Activated T-cell treated with anti-CD3 and anti-CD28 coated beads, Interleukin-2, amount 50 U/mL, for 72 hours (primary cell): Measurements from ENCODE around the gene CAGE1. TPM values are rescaled to one million over a fixed set of nuclear protein-coding genes. Genes with fewer than 3 reads are reported as not detected.

ENCODE experiments used
- ATAC-seq, 2 donors: fragments of 150-1000 bp; cut with Tn5 transposase; replicated peaks in 1 of 2; 2 replicates each; pipeline ENCODE4 v1.10.0; 2021; ENCODE audit warnings: moderate library complexity in 2 of 2, mild to moderate bottlenecking in 1 of 2
- DNase-seq, 2 donors: peaks; one replicate each; pipeline ENCODE4 v3.0.0; 2021 to 2022; ENCODE audit warnings: mixed read lengths in 1 of 2
- H3K27ac Mint-ChIP-seq: one replicate; pipeline ENCODE4 v1.8.0; 2022; ENCODE audit warnings: mild to moderate bottlenecking, moderate library complexity, mixed read lengths
- H3K27me3 Mint-ChIP-seq: one replicate; pipeline ENCODE4 v1.8.0; 2022; ENCODE audit warnings: low read depth, mixed read lengths
- H3K36me3 Mint-ChIP-seq, 2 donors: one replicate each; pipeline ENCODE4 v1.8.0; 2022; ENCODE audit warnings: mixed read lengths in 2 of 2, mild to moderate bottlenecking in 1 of 2; ENCODE audit not compliant: insufficient read depth in 2 of 2
- H3K4me1 Mint-ChIP-seq: one replicate; pipeline ENCODE4 v1.8.0; 2022; ENCODE audit warnings: low read depth, mixed read lengths
- H3K4me3 Mint-ChIP-seq, 2 donors: one replicate each; pipeline ENCODE4 v1.8.0; 2022; ENCODE audit warnings: mild to moderate bottlenecking in 2 of 2, mixed read lengths in 2 of 2, moderate library complexity in 2 of 2
- H3K9me3 Mint-ChIP-seq, 2 donors: one replicate each; pipeline ENCODE4 v1.8.0; 2022; ENCODE audit warnings: mixed read lengths in 2 of 2
- total RNA-seq, 2 donors: library from RNA; stranded (reverse); gene quantifications; one replicate each; pipeline ENCODE4 v1.2.3, GENCODE V29; 2022

The CAGE1 gene
- total RNA-seq = under 1 TPM; 0.25 to 0.31 TPM

- Mint-ChIP-seq H3K4me3 (peak within 1 kb of the TSS; percentile 84 to 88), H3K27ac (peak within 1 kb of the TSS; percentile 78), H3K4me1 (peaks cover 49% of the 10 kb centered on the region), H3K27me3 (no peaks in the 10 kb centered on the region), H3K9me3 (no peaks in the 10 kb centered on the region), H3K36me3 (peaks cover 4 to 23% of the 10 kb centered on the region in 2 donors)
- DNase-seq (peak; percentile 96 to 97), ATAC-seq (peak; percentile 98)
These were observed at the start of gene CAGE1, which contains the start of gene RIOK1 for GRCh38 chr6:7389451-7390225. Gene CAGE1 (minus strand): TSS chr6:7389742. CDS start chr6:7387173, 2,569 bp downstream. Gene RIOK1 (plus strand): TSS chr6:7389808. CDS start chr6:7390003, 195 bp downstream.

GRCh38 chr6:7439228-7439627 is 49.7 kb upstream of the CAGE1 start:
- ATAC-seq = no peak
- Mint-ChIP-seq H3K27me3 (no peaks in the 10 kb centered on the region), H3K9me3 (peaks cover 4 to 6% of the 10 kb centered on the region in 2 donors), H3K4me1 (no peaks in the 10 kb centered on the region), H3K27ac (no peak overlapping the region), H3K36me3 (peaks cover 0 to 6% of the 10 kb centered on the region in 2 donors), H3K4me3 (no peak overlapping the region)
- no peak for DNase-seq

- ATAC-seq (no peak), DNase-seq (no peak)
- H3K9me3 Mint-ChIP-seq = peaks cover 4 to 6% of the 10 kb centered on the region in 2 donors
- H3K27ac Mint-ChIP-seq = no peak overlapping the region
- no peak overlapping the region for H3K4me3 Mint-ChIP-seq
- H3K36me3 Mint-ChIP-seq = peaks cover 0 to 6% of the 10 kb centered on the region in 2 donors
- no peaks in the 10 kb centered on the region for H3K27me3 Mint-ChIP-seq
- no peaks in the 10 kb centered on the region for H3K4me1 Mint-ChIP-seq
These were observed 48.5 kb upstream of the CAGE1 start for GRCh38 chr6:7438011-7438410.

DNA sequence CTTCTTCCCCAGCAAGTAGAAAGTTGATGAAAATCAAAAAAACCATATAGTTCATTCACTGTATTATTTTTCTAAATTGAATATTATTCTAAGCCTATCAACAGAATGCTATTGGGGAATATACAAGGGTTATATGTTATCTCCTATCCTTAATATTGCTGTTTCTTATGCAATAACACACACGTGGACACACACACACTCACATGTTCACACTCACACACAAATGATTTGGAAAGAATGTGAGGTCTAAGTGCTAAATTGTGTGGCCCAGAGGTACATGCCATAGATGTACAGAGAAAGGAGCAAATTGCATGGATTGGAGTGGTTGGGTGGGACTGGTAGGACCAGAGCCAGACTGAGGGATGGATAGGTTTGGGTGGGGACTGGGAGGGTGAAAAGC is 45.1 kb upstream of the CAGE1 start:
- ATAC-seq (no peak), DNase-seq (no peak)
- Mint-ChIP-seq H3K9me3 (peaks cover 4% of the 10 kb centered on the region in 2 donors), H3K36me3 (peaks cover 0 to 4% of the 10 kb centered on the region in 2 donors), H3K27me3 (no peaks in the 10 kb centered on the region), H3K27ac (no peak overlapping the region), H3K4me1 (no peaks in the 10 kb centered on the region), H3K4me3 (no peak overlapping the region)

GRCh38 chr6:7433121-7433617 is 43.6 kb upstream of the CAGE1 start:
- H3K9me3 Mint-ChIP-seq = peaks cover 4% of the 10 kb centered on the region in 2 donors
- H3K4me3 Mint-ChIP-seq = no peak overlapping the region
- H3K27me3 Mint-ChIP-seq = no peaks in the 10 kb centered on the region
- DNase-seq (no peak), ATAC-seq (no peak)
- peaks cover 0 to 4% of the 10 kb centered on the region in 2 donors for H3K36me3 Mint-ChIP-seq
- H3K27ac Mint-ChIP-seq = no peak overlapping the region
- H3K4me1 Mint-ChIP-seq = no peaks in the 10 kb centered on the region

DNA sequence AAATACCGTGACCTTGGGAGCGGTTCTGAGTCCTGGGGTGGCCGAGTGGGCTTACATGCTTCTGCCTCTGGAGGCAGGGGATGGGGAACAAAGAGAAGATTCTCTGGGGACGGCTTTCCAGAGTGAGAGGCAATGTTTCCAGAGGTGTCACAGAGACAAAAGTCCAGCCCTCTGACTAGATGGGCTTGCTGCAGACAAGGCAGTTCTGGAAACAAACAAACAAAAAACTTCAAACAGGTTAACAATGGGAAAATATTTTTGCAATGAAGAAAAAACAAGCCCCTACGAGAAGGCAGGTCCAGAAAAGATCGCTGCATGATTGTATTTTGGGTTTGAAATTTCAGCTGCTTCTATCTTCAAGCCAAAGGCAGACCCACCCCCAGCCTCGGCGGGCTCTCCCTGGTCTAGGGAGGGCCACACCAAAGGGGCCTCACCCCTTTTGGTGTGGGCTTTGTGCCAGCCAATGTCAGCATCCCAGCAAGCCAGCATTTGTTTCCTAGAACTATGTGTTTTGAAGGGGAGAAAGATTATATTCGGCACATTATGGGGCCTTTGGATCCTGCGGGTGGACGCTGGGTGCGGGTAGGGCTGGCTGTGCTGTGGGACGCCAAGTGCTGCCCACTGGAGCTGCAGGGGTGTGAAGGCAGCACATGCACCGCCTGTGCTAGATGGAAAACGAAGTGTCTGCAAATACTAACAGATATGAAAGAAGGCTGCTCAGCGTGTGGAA is 43.0 kb upstream of the CAGE1 start:
- Mint-ChIP-seq H3K27ac (no peak overlapping the region), H3K9me3 (peaks cover 4% of the 10 kb centered on the region in 2 donors), H3K36me3 (peaks cover 0 to 4% of the 10 kb centered on the region in 2 donors), H3K4me3 (no peak overlapping the region), H3K27me3 (no peaks in the 10 kb centered on the region), H3K4me1 (no peaks in the 10 kb centered on the region)
- ATAC-seq (no peak), DNase-seq (no peak)

- Mint-ChIP-seq H3K4me1 (no peaks in the 10 kb centered on the region), H3K36me3 (peaks cover 0 to 4% of the 10 kb centered on the region in 2 donors), H3K9me3 (peaks cover 4% of the 10 kb centered on the region in 2 donors), H3K4me3 (no peak overlapping the region), H3K27me3 (no peaks in the 10 kb centered on the region), H3K27ac (no peak overlapping the region)
- no peak for DNase-seq
- ATAC-seq = no peak
These were observed 42.3 kb upstream of the CAGE1 start for GRCh38 chr6:7431674-7432390.

DNA sequence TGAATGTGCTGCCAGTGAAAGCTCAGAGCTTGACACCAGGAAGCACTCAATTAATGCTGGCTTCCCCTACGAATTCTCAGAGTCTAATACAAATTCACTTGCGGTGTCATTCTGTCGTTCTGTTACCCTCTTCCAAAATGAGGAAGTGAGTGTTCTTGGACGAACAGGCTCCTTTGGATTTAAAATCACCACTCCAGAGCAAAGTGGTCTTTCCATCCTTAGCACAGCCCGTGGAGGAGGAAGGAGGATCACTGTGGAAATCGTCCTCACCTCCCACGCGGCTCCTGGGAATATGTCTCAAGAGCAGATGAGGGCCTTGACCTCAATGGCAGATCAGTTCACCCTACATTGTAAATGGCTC is 41.8 kb upstream of the CAGE1 start:
- Mint-ChIP-seq H3K27ac (no peak overlapping the region), H3K4me1 (no peaks in the 10 kb centered on the region), H3K27me3 (no peaks in the 10 kb centered on the region), H3K36me3 (peaks cover 0 to 4% of the 10 kb centered on the region in 2 donors), H3K9me3 (peaks cover 4% of the 10 kb centered on the region in 2 donors), H3K4me3 (no peak overlapping the region)
- no peak for DNase-seq
- ATAC-seq = no peak

- H3K9me3 Mint-ChIP-seq = no peaks in the 10 kb centered on the region
- H3K4me3 Mint-ChIP-seq = no peak overlapping the region
- H3K4me1 Mint-ChIP-seq = no peaks in the 10 kb centered on the region
- ATAC-seq (no peak), DNase-seq (no peak)
- H3K36me3 Mint-ChIP-seq = no peaks in the 10 kb centered on the region
- no peak overlapping the region for H3K27ac Mint-ChIP-seq
- no peaks in the 10 kb centered on the region for H3K27me3 Mint-ChIP-seq
These were observed 37.1 kb upstream of the CAGE1 start for GRCh38 chr6:7426447-7427169.

GRCh38 chr6:7425808-7426190 is 36.3 kb upstream of the CAGE1 start:
- Mint-ChIP-seq H3K9me3 (no peaks in the 10 kb centered on the region), H3K4me3 (no peak overlapping the region), H3K27me3 (no peaks in the 10 kb centered on the region), H3K27ac (no peak overlapping the region), H3K4me1 (no peaks in the 10 kb centered on the region), H3K36me3 (no peaks in the 10 kb centered on the region)
- DNase-seq = no peak
- ATAC-seq = no peak

DNA sequence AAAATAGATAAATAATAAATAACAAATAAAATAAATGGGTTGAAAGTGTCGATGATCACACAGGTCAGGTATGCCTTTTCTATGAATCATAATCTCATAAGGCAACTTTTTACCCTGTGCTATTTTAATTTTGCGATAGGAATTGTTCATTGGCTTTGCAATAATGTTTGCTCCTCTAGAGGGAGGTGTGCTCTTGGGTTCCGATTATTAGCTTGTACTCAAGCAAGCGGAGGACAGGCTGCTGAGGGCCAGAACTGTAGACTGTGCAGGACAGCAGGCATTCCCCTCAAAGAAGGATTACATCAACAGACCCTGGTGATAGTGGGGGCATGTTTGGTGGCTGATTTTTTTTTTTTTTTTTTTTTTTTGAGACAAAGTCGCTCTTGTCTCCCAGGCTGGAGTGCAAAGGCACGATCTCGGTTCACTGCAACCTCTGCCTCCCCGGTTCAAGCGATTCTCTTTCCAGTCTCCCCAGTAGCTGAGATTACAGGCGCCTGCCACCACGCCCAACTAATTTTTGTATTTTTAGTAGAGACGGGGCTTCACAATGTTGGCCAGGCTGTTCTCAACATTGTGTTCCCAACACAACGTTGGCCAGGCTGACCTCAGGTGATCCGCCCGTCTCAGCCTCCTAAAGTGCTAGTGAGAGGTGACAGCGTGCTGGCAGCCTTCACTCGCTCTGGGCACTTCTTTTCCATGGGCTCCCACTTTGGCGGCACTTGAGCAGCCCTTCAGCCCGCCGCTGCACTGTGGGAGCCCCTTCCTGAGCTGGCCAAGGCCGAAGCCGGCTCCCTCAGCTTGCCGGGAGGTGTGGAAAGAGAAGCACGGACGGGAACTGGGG is 35.6 kb upstream of the CAGE1 start:
- H3K9me3 Mint-ChIP-seq = no peaks in the 10 kb centered on the region
- H3K27ac Mint-ChIP-seq = no peak overlapping the region
- H3K4me1 Mint-ChIP-seq = no peaks in the 10 kb centered on the region
- H3K27me3 Mint-ChIP-seq = no peaks in the 10 kb centered on the region
- no peak for ATAC-seq
- no peak overlapping the region for H3K4me3 Mint-ChIP-seq
- DNase-seq = no peak
- peaks cover 0 to 2% of the 10 kb centered on the region in 2 donors for H3K36me3 Mint-ChIP-seq

- Mint-ChIP-seq H3K4me1 (no peaks in the 10 kb centered on the region), H3K36me3 (peaks cover 0 to 2% of the 10 kb centered on the region in 2 donors), H3K4me3 (no peak overlapping the region), H3K27ac (no peak overlapping the region), H3K27me3 (no peaks in the 10 kb centered on the region), H3K9me3 (no peaks in the 10 kb centered on the region)
- DNase-seq (no peak), ATAC-seq (no peak)
These were observed 34.5 kb upstream of the CAGE1 start for GRCh38 chr6:7424058-7424457.
